IMR-90 (cell line): Measurements from ENCODE around the gene RHOBTB1.

Experiments used
- CHD1 ChIP-seq: IDR thresholded peaks from 2 replicates; pipeline ENCODE4 v1.6.1; 2012; ENCODE audit warnings: low read depth, low read length, improper control_type of control experiment
- MAFK ChIP-seq: IDR thresholded peaks from 2 replicates; pipeline ENCODE4 v1.6.1; 2012; ENCODE audit warnings: low read depth, low read length, improper control_type of control experiment
- MAZ ChIP-seq: IDR thresholded peaks from 2 replicates; pipeline ENCODE4 v1.6.1; 2012; ENCODE audit warnings: low read depth, mild to moderate bottlenecking, low read length, improper control_type of control experiment, moderate library complexity, borderline replicate concordance
- RAD21 ChIP-seq: IDR thresholded peaks from 2 replicates; pipeline ENCODE4 v1.6.1; 2012; ENCODE audit warnings: low read length, improper control_type of control experiment
- SMC3 ChIP-seq: fragments of 150-350 bp; IDR thresholded peaks from 2 replicates; pipeline ENCODE4 v1.6.1; 2016; ENCODE audit warnings: low read depth, mild to moderate bottlenecking, antibody characterized with exemption, low read length, moderate library complexity
- TF ChIP-seq, protein P1 (sequence below): conservative IDR thresholded peaks from 2 replicates; pipeline ENCODE4 v1.5.1; 2012; ENCODE audit warnings: mild to moderate bottlenecking, low read depth, low read length, improper control_type of control experiment
- TF ChIP-seq, protein P2 (sequence below): fragments of 150-350 bp; IDR thresholded peaks from 2 replicates; pipeline ENCODE4 v1.6.1; 2016; ENCODE audit warnings: low read depth, mild to moderate bottlenecking, low read length, moderate library complexity, borderline replicate concordance

DNA sequence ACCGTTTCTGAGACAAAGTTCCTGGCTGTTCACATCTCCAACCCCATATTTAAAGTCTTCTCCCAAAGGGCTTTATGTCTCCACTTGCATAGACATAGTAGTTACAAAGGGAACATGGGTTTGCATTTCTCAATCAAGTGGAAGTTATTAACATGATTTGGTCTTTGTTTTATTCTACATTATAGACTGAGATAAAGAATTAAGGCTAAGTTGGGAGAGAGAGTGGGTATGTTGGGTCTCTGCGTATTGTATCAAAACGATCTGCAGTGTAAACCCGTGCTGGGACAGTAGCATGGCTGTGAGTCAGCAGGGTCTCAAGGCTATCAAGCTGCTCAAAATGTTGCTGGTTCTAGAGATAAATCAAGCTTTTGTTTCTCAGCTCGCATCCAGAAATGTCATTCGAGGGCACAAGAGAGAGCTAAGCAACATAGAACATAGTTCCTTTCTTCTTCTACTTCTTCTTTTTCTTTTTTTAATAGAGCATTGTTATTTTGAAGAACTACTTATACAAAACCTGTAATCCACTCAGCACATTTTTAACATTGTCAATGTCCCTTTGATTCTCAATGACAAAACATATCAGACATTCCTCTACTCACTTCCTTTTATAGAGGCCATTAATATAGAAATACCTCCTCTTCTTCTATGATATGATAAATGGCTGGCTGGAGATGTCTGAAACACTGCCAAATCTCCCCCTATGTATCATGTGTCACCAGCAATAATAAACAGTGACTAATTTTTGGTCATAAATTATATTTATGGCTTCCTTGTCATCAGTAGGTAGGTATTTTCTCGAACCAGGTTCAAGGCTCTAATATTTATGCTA lies 34.5 kb upstream of the RHOBTB1 start:
- TF ChIP-seq, protein P1, sequence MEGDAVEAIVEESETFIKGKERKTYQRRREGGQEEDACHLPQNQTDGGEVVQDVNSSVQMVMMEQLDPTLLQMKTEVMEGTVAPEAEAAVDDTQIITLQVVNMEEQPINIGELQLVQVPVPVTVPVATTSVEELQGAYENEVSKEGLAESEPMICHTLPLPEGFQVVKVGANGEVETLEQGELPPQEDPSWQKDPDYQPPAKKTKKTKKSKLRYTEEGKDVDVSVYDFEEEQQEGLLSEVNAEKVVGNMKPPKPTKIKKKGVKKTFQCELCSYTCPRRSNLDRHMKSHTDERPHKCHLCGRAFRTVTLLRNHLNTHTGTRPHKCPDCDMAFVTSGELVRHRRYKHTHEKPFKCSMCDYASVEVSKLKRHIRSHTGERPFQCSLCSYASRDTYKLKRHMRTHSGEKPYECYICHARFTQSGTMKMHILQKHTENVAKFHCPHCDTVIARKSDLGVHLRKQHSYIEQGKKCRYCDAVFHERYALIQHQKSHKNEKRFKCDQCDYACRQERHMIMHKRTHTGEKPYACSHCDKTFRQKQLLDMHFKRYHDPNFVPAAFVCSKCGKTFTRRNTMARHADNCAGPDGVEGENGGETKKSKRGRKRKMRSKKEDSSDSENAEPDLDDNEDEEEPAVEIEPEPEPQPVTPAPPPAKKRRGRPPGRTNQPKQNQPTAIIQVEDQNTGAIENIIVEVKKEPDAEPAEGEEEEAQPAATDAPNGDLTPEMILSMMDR: no peak
- TF ChIP-seq, protein P2, sequence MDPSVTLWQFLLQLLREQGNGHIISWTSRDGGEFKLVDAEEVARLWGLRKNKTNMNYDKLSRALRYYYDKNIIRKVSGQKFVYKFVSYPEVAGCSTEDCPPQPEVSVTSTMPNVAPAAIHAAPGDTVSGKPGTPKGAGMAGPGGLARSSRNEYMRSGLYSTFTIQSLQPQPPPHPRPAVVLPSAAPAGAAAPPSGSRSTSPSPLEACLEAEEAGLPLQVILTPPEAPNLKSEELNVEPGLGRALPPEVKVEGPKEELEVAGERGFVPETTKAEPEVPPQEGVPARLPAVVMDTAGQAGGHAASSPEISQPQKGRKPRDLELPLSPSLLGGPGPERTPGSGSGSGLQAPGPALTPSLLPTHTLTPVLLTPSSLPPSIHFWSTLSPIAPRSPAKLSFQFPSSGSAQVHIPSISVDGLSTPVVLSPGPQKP: no peak
- TF ChIP-seq RAD21: no peak
- no peak for TF ChIP-seq SMC3
- TF ChIP-seq CHD1: no peak
- no peak for TF ChIP-seq MAFK
- no peak for TF ChIP-seq MAZ
